Superior temporal gyrus (tissue), 1 donor: ENCODE measurements around the gene DPP6.
A peak's percentile ranks its signal among the peaks of the same experiment; 100 is the strongest.

Experiments
- DNase-seq: peaks from one replicate; pipeline ENCODE4 v3.0.0-alpha.2; 2016; ENCODE audit errors: extremely low spot score

The DPP6 gene

GRCh38 chr7:154451480-154452457, 399.6 kb downstream of the DPP6 start:
- no peak for DNase-seq

DNA sequence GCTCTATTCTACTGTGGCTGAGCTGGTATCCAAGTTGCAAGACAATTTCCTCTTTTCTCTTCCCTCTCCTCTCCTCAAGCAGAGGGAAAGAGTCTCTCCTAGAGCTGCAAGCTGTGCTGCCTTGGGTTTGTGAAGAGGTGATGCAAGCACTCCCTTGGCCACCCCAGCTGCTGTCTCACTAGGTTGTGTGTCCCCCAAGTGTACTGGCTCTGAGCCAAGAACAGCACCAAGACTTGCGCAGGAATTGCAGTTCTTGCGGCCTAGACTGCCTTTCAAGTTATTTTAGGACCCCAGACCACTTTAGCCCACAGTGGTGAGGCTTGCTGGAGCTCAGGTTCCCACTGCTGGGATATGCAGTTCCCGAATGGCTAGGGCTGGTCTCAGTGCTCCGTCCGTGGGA, 411.6 kb downstream of the DPP6 start:
- no peak for DNase-seq

GRCh38 chr7:154469652-154470051, 417.5 kb downstream of the DPP6 start:
- peak; percentile 52 for DNase-seq

DNA sequence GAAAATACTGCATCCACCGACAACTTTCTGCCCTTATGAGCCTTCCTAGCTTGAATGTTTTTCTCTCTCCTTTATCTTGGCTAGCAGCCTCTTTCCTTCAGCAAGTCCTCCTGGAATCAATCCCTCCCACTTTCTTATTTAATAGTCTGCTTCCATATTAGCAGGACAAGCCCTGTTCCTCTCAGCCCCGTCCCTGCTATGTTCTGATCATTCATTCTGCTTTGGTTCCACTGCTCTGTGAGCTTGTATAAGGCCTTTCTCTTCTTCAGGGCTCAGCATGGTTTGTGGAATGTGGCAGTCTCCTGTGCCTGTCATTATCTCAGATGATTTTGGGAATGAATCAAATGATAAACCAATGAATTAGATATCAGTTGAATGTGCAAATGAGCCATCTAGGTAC, 420.1 kb downstream of the DPP6 start:
- DNase-seq, result peak; percentile 55

- no peak for DNase-seq
These were observed 421.2 kb downstream of the DPP6 start for GRCh38 chr7:154473360-154473759.

- DNase-seq, result no peak
These were observed 422.8 kb downstream of the DPP6 start for GRCh38 chr7:154474903-154475520.

GRCh38 chr7:154475864-154476263, 423.7 kb downstream of the DPP6 start:
- peak; percentile 45 for DNase-seq

DNA sequence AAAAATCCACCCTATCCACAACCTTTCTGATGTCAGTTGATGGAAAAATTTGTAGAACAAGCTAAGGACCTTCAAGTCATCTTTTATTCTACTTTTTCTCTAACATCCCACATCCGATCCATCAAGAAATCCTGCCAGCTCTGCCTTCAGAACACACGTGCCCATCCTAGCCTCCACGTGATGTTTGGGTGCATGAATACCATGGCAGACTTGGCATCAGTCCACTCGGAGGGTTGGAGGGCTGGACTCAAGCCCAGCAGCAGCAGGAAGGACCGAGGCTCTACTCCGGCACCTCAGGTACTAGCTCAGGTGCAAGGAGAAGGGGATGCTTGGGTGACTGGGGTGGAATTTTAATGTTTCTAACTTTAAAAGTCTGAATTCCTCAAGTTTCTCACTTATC, 428.6 kb downstream of the DPP6 start:
- DNase-seq, result no peak

GRCh38 chr7:154482863-154483262, 430.7 kb downstream of the DPP6 start:
- DNase-seq, result no peak

DNA sequence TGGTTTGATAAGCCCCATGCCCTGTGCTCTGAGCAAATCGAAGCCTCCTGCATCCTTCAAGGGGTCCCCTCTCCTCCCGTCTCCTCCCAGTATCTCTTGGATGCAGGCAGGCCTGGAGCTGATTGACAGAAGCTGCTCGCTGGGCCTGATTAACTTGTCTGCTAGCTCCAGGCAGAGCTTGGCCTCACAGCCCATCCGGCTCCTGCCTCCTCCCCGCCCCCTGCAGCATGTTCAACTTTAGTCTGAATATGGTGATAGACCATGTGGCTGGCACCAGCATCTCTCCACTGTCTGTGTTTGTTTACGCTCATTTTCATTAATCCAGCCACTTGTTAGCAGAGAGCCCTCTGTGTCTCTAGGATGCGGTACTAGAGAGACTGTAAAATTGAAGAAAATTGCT, 432.2 kb downstream of the DPP6 start:
- peak; percentile 92 for DNase-seq

DNA sequence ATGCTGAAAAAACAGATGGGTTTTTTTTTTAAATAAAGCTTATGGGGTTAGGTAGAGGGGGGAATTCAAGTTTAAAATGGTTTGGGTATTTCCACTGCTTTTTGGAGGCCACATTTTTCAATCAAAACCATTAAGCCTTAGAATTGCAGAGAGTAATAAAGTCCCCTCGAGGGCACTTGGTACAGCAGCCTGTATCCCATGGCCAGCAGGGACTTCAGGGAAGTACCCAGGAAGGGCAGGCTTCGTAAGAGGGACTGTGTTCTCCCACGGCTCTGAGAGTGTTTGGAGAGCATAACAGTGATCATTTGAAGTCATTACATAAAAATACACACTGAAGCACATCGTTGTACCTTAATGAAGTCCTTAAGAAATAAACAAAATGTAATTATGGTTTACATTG, 432.7 kb downstream of the DPP6 start:
- DNase-seq, result no peak

- DNase-seq, result no peak
These were observed 437.7 kb downstream of the DPP6 start for GRCh38 chr7:154489897-154490296.

- no peak for DNase-seq
These were observed 441.4 kb downstream of the DPP6 start for GRCh38 chr7:154493594-154493993.

GRCh38 chr7:154497751-154498150, 445.6 kb downstream of the DPP6 start:
- DNase-seq, result no peak

DNA sequence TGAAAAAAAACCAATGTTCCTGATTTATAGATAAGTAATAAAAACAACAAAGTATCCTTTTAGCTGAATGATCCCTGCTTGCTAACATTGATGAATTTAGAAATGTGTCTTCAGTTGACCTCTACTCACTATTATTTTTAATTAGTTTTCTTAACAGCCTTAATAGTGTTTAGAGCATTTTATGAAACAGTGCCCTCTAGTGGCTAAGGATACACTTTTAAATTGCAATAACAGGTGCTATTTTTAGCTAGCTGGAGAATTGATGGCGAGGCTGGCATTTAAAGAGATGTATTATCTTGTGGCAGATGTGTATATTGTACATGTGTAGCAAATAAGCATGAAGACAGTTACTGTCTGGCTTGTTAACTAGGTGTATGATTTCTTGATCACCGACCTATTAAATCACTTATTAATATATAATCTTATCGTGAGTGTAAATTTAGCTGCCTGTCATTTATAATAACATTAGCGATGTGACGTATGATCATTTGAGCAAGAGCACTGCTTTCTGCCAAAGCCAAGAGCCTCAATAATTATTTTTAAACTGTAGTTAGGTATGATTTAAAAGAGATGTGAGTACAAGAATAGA, 451.9 kb downstream of the DPP6 start:
- DNase-seq, result peak; percentile 94

GRCh38 chr7:154504918-154505317, 452.7 kb downstream of the DPP6 start:
- DNase-seq, result no peak

DNA sequence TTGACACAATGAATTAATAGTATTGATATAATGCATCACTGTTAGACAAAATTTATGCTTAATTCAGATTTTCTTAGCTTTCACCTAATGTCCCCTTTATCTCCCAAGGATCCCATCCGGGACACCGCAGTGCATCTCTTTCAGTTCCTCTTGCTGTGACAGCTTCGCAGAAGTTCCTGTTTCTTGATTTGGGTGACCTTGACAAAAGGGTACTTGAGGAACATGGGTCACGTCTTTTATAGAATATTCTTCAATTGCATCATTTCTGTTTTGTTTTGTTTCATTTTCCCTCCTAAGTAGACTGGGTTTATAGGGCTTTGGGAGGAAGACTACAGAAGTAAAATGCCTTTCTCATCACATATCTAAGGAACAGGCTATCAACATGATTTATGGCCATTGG, 453.2 kb downstream of the DPP6 start:
- DNase-seq, result no peak

DNA sequence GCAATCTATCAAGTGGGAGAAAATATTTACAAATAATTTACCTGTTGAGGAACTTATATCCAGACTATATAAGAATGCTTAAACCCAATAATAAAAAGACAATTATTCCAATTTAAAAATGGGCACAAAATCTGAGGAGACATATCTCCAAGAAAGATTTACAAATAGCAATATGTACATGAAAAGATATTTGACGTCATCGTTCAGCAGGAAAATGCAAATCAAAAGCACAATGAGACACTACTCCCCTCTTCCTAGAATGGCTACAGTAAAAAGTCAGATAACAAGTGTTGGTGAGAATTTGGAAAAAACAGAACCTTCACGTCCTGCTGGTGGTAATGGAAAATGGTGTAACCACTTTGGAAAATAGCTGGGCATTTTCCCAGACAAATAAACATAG, 457.0 kb downstream of the DPP6 start:
- DNase-seq, result no peak

GRCh38 chr7:154512121-154512833, 460.1 kb downstream of the DPP6 start:
- DNase-seq, result no peak

GRCh38 chr7:154517768-154518167, 465.6 kb downstream of the DPP6 start:
- no peak for DNase-seq

- no peak for DNase-seq
These were observed 467.0 kb downstream of the DPP6 start for GRCh38 chr7:154519229-154519628.

DNA sequence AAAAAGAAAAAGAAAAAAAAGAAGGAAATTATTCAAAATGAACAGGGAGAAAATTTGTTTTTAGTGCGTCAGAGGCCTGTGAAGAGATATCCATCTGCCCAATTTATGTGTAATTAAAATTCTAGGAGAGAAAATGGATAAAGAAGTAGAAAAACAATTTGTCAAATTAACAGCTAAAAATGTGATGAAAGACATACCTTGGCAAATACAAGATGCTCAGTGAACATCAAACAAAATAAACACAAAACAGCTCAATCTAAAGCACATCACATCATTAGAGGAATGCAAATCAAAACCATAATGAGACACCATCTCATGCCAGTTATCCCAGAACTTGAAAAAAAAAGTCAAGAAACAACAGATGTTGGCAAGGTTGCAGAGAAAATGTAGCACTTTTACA, 477.9 kb downstream of the DPP6 start:
- DNase-seq, result no peak
